GM12878 (cell line): ENCODE measurements around the gene MEGF11.

Experiments
- CHD2 ChIP-seq: IDR thresholded peaks from 2 replicates; pipeline ENCODE4 v1.6.1; 2011; ENCODE audit warnings: low read depth, low read length, improper control_type of control experiment, borderline replicate concordance
- CTCF ChIP-seq, 3 experiments: IDR thresholded peaks in 2 of 3; conservative IDR thresholded peaks in 1 of 3; 2 replicates each; pipeline ENCODE4 v1.5.1; 2011; ENCODE audit warnings: low read depth in 3 of 3, low read length in 3 of 3, mild to moderate bottlenecking in 3 of 3, control low read depth in 2 of 3, moderate library complexity in 2 of 3, inconsistent platforms in 1 of 3, mixed read lengths in 1 of 3; ENCODE audit not compliant: control insufficient read depth in 2 of 3, insufficient read depth in 1 of 3; ENCODE audit errors: extremely low read depth in 1 of 3
- EP300 ChIP-seq, 2 experiments: fragments of 150-350 bp in 1 of 2; IDR thresholded peaks; 2 replicates each; pipeline ENCODE4 v1.6.1; 2011 to 2012; ENCODE audit warnings: low read depth in 2 of 2, low read length in 2 of 2, borderline replicate concordance in 1 of 2, improper control_type of control experiment in 1 of 2, inconsistent platforms in 1 of 2; ENCODE audit not compliant: control insufficient read depth in 1 of 2
- NR2C2 ChIP-seq: IDR thresholded peaks from 2 replicates; pipeline ENCODE4 v1.6.1; 2011; ENCODE audit warnings: borderline replicate concordance, low read depth; ENCODE audit not compliant: control insufficient read depth, insufficient read length
- NRF1 ChIP-seq: conservative IDR thresholded peaks from 2 replicates; pipeline ENCODE4 v1.6.1; 2011; ENCODE audit warnings: mild to moderate bottlenecking, low read depth, low read length, improper control_type of control experiment
- POLR2A ChIP-seq: IDR thresholded peaks from 2 replicates; pipeline ENCODE4 v1.6.1; 2011; ENCODE audit warnings: low read depth, mild to moderate bottlenecking, low read length
- RAD21 ChIP-seq: IDR thresholded peaks from 2 replicates; pipeline ENCODE4 v1.6.1; 2011; ENCODE audit warnings: mild to moderate bottlenecking, low read depth, low read length, moderate library complexity; ENCODE audit not compliant: insufficient read depth
- ZNF24 ChIP-seq: fragments of 450-650 bp; IDR thresholded peaks from 2 replicates; pipeline ENCODE4 v1.6.1; 2017; ENCODE audit warnings: antibody characterized with exemption, mild to moderate bottlenecking

GRCh38 chr15:66296186-66296585, 42.6 kb upstream of the MEGF11 start:
- no peak for TF ChIP-seq CTCF (IDR thresholded peaks at IDR 0.05 in 2 of 3, conservative IDR thresholded peaks at IDR 0.05 in 1 of 3; ENCODE audit: control insufficient read depth in 2 of 3, extremely low read depth in 1 of 3, insufficient read depth in 1 of 3, low read depth in 3 of 3, low read length in 3 of 3)
- TF ChIP-seq POLR2A: no peak
- TF ChIP-seq NR2C2: no peak
- no peak for TF ChIP-seq NRF1
- TF ChIP-seq ZNF24: no peak
- TF ChIP-seq CHD2: no peak
- no peak for TF ChIP-seq RAD21
- no peak for TF ChIP-seq EP300 (IDR thresholded peaks at IDR 0.05; ENCODE audit: borderline replicate concordance in 1 of 2, control insufficient read depth in 1 of 2, low read depth in 2 of 2, low read length in 2 of 2)
